Measurements from ENCODE around the gene PLCG1.

- TF ChIP-seq POLR2AphosphoS5 (IDR thresholded peaks at IDR 0.05; ENCODE audit: low read depth, low read length), result no peak
- TF ChIP-seq POLR2A (IDR thresholded peaks at IDR 0.05; ENCODE audit: low read depth, low read length), result no peak
- TF ChIP-seq SPI1 (IDR thresholded peaks at IDR 0.05; ENCODE audit: low read depth, low read length), result no peak
Measured at GRCh38 chr20:41178495-41178894, 41.2 kb downstream of the PLCG1 start.

All from GM12891 (cell line).